HCT116 (cell line): ENCODE measurements around the gene TBX20.

Experiments used
- CEBPB ChIP-seq: IDR thresholded peaks from 2 replicates; pipeline ENCODE4 v1.6.1; 2012; ENCODE audit warnings: low read depth
- EGR1 ChIP-seq: IDR thresholded peaks from 2 replicates; pipeline ENCODE4 v1.6.1; 2012; ENCODE audit warnings: low read depth
- EZH2 ChIP-seq: fragments of 200-600 bp; sonication (generic); IDR thresholded peaks from 2 replicates; pipeline ENCODE4 v1.6.1; 2017; ENCODE audit warnings: antibody characterized with exemption, mixed run types
- FOSL1 ChIP-seq: IDR thresholded peaks from 2 replicates; pipeline ENCODE4 v1.6.1; 2012; ENCODE audit warnings: low read depth
- JUND ChIP-seq: IDR thresholded peaks from 2 replicates; pipeline ENCODE4 v1.6.1; 2012
- POLR2A ChIP-seq: IDR thresholded peaks from 2 replicates; pipeline ENCODE4 v1.7.0; 2011; ENCODE audit warnings: borderline replicate concordance; ENCODE audit not compliant: insufficient read depth, insufficient read length; ENCODE audit errors: extremely low read depth
- POLR2AphosphoS5 ChIP-seq: IDR thresholded peaks from 2 replicates; pipeline ENCODE4 v1.6.1; 2011; ENCODE audit warnings: mild to moderate bottlenecking, low read depth, low read length, moderate library complexity
- RAD21 ChIP-seq: IDR thresholded peaks from 2 replicates; pipeline ENCODE4 v1.6.1; 2012; ENCODE audit warnings: low read depth, mild to moderate bottlenecking
- SIN3A ChIP-seq: IDR thresholded peaks from 2 replicates; pipeline ENCODE4 v1.6.1; 2012; ENCODE audit warnings: low read depth
- SP1 ChIP-seq: IDR thresholded peaks from 2 replicates; pipeline ENCODE4 v1.6.1; 2012; ENCODE audit warnings: low read depth
- TCF7L2 ChIP-seq: IDR thresholded peaks from 2 replicates; pipeline ENCODE4 v1.7.0; 2011; ENCODE audit warnings: borderline replicate concordance, inconsistent platforms; ENCODE audit not compliant: insufficient read depth, insufficient read length; ENCODE audit errors: extremely low read depth
- ZFX ChIP-seq: fragments of 450-650 bp; IDR thresholded peaks from 2 replicates; pipeline ENCODE4 v1.6.1; 2017
- TF ChIP-seq, protein P1 (sequence below), 3 experiments: fragments of 200-600 bp in 1 of 3; sonication (generic) in 1 of 3; IDR thresholded peaks in 2 of 3; conservative IDR thresholded peaks in 1 of 3; 2 replicates each; pipeline ENCODE4 v1.5.1; 2012 to 2017; ENCODE audit warnings: low read depth in 2 of 3, low read length in 2 of 3, antibody characterized with exemption in 1 of 3, borderline replicate concordance in 1 of 3, control low read depth in 1 of 3, mild to moderate bottlenecking in 1 of 3, mixed read lengths in 1 of 3, mixed run types in 1 of 3, moderate library complexity in 1 of 3; ENCODE audit not compliant: insufficient read depth in 1 of 3

- TF ChIP-seq, protein P1, sequence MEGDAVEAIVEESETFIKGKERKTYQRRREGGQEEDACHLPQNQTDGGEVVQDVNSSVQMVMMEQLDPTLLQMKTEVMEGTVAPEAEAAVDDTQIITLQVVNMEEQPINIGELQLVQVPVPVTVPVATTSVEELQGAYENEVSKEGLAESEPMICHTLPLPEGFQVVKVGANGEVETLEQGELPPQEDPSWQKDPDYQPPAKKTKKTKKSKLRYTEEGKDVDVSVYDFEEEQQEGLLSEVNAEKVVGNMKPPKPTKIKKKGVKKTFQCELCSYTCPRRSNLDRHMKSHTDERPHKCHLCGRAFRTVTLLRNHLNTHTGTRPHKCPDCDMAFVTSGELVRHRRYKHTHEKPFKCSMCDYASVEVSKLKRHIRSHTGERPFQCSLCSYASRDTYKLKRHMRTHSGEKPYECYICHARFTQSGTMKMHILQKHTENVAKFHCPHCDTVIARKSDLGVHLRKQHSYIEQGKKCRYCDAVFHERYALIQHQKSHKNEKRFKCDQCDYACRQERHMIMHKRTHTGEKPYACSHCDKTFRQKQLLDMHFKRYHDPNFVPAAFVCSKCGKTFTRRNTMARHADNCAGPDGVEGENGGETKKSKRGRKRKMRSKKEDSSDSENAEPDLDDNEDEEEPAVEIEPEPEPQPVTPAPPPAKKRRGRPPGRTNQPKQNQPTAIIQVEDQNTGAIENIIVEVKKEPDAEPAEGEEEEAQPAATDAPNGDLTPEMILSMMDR (IDR thresholded peaks at IDR 0.05 in 2 of 3, conservative IDR thresholded peaks at IDR 0.05 in 1 of 3; ENCODE audit: borderline replicate concordance in 1 of 3, insufficient read depth in 1 of 3, low read depth in 2 of 3, low read length in 2 of 3): no peak
- no peak for TF ChIP-seq FOSL1
- no peak for TF ChIP-seq TCF7L2
- no peak for TF ChIP-seq RAD21
- no peak for TF ChIP-seq EZH2
- TF ChIP-seq EGR1: no peak
- TF ChIP-seq ZFX: no peak
- no peak for TF ChIP-seq POLR2A
- no peak for TF ChIP-seq POLR2AphosphoS5
- TF ChIP-seq CEBPB: no peak
- no peak for TF ChIP-seq SIN3A
- no peak for TF ChIP-seq SP1
- TF ChIP-seq JUND: no peak
These were observed 4.4 kb upstream of the TBX20 start for GRCh38 chr7:35258125-35258867.
